Nephron (organoid): ENCODE results near the gene CEACAM21.

Experiments
- H3K27ac Mint-ChIP-seq, 3 experiments: 2 replicates each; pipeline ENCODE4 v1.8.0; 2020; ENCODE audit warnings: mixed read lengths in 3 of 3, mild to moderate bottlenecking in 2 of 3, moderate library complexity in 1 of 3
- H3K27me3 Mint-ChIP-seq: 2 replicates; pipeline ENCODE4 v1.8.0; 2021; ENCODE audit warnings: low read depth, mild to moderate bottlenecking, moderate library complexity, mixed read lengths
- H3K36me3 Mint-ChIP-seq: 2 replicates; pipeline ENCODE4 v1.8.0; 2020; ENCODE audit warnings: low read depth, mixed read lengths
- H3K4me1 Mint-ChIP-seq: 2 replicates; pipeline ENCODE4 v1.8.0; 2020; ENCODE audit warnings: mixed read lengths
- H3K4me3 Mint-ChIP-seq, 3 experiments: 2 replicates each; pipeline ENCODE4 v1.8.0; 2020; ENCODE audit warnings: mild to moderate bottlenecking in 3 of 3, mixed read lengths in 3 of 3, moderate library complexity in 2 of 3
- H3K9me3 Mint-ChIP-seq: 2 replicates; pipeline ENCODE4 v1.8.0; 2020; ENCODE audit warnings: mixed read lengths
- CTCF ChIP-seq, 3 experiments: fragments of 200-600 bp; sonication (generic); IDR thresholded peaks; one replicate each; pipeline ENCODE4 v1.5.0; 2021; ENCODE audit warnings: antibody characterized with exemption in 3 of 3; ENCODE audit not compliant: unreplicated experiment in 3 of 3

Gene CEACAM21

DNA sequence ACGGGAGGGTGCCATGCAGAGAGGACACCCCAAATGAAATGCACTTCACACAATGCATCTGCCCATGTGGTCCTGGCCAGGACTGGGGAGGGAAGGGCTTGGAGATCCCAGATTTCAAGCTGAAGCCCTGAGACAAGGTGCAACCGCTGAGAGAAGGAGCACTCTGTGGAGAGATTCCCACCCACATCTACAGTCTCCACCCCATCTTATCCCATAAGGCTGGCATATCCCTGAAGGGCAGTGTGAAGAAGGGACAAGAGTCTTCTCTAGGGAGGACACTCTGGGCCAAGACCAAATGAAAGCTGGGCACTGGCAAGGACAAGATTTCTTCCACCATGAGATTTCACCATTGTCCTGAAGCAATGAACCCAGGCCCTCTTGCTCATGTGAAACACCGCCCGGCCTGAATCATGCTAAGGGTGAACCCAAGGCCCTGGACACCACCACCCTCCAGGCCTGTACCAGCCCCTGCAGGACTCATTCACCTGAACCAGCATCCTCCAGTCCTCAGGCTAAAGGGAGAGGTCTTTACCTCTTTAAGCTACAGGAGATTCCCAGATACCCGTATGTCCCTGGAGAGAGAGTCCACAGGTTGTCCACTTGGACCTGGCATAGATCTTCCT lies 30.4 kb downstream of the CEACAM21 start:
- Mint-ChIP-seq H3K9me3 (no peaks in the 10 kb centered on the region), H3K27ac (no peak overlapping the region), H3K27me3 (peaks cover 6% of the 10 kb centered on the region), H3K4me1 (no peaks in the 10 kb centered on the region), H3K4me3 (no peak overlapping the region), H3K36me3 (no peaks in the 10 kb centered on the region)
- no peak for TF ChIP-seq CTCF (IDR thresholded peaks at IDR 0.05; ENCODE audit: unreplicated experiment in 3 of 3)

- Mint-ChIP-seq H3K4me1 (no peaks in the 10 kb centered on the region), H3K27ac (no peak overlapping the region), H3K4me3 (no peak overlapping the region), H3K36me3 (no peaks in the 10 kb centered on the region), H3K9me3 (no peaks in the 10 kb centered on the region), H3K27me3 (peaks cover 6% of the 10 kb centered on the region)
- TF ChIP-seq CTCF (IDR thresholded peaks at IDR 0.05; ENCODE audit: unreplicated experiment in 3 of 3): no peak
Observed at GRCh38 chr19:41607668-41608067, 31.7 kb downstream of the CEACAM21 start.

DNA sequence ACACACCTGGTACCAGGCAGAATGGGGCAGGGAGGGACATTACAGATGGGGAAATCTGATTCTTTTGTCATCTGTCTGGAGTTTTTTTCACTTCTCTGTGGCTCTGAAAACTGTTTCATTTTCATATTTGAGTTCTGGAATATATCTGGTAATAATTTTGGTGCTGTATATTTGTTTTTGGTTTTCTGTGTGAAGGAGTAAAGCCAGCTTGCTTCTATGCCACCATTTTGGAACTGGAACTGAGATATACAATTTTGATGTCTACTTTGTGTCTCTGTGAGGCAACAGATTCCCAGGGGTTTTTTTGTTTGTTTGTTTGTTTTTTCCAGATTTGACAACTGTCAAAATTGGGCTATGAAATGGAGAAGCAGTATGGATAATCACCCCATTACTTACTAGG lies 34.8 kb downstream of the CEACAM21 start:
- no peak overlapping the region for H3K4me3 Mint-ChIP-seq

DNA sequence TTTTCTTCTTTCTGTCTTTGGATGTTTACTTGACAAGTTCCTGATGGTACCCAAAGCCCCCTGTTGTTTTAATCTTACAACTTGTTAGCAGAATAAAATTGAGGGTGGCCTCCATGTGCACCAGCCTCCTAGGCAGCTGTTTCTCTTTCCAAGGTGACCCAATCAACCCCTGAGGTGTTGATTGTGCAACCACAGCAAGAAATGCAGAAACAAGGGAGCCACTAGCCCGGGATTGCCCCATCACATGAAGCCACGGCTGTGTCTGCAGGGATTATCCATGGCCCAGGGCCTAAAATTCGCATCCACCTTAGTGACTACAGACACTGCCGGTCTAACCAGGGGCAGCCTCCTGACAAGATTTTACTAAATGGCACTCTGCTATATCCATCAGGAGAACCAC lies 36.5 kb downstream of the CEACAM21 start:
- peaks cover 4% of the 10 kb centered on the region for H3K27me3 Mint-ChIP-seq
- H3K36me3 Mint-ChIP-seq: no peaks in the 10 kb centered on the region
- no peak overlapping the region for H3K27ac Mint-ChIP-seq
- no peak for TF ChIP-seq CTCF (IDR thresholded peaks at IDR 0.05; ENCODE audit: unreplicated experiment in 3 of 3)
- H3K9me3 Mint-ChIP-seq: peaks cover 11% of the 10 kb centered on the region
- H3K4me1 Mint-ChIP-seq: no peaks in the 10 kb centered on the region
- no peak overlapping the region for H3K4me3 Mint-ChIP-seq

More for the DNA sequence above, 34.8 kb downstream of the CEACAM21 start:
- Mint-ChIP-seq H3K4me1 (no peaks in the 10 kb centered on the region), H3K27ac (no peak overlapping the region), H3K36me3 (no peaks in the 10 kb centered on the region), H3K27me3 (peaks cover 3% of the 10 kb centered on the region), H3K9me3 (peaks cover 7% of the 10 kb centered on the region)
- TF ChIP-seq CTCF (IDR thresholded peaks at IDR 0.05; ENCODE audit: unreplicated experiment in 3 of 3): no peak

DNA sequence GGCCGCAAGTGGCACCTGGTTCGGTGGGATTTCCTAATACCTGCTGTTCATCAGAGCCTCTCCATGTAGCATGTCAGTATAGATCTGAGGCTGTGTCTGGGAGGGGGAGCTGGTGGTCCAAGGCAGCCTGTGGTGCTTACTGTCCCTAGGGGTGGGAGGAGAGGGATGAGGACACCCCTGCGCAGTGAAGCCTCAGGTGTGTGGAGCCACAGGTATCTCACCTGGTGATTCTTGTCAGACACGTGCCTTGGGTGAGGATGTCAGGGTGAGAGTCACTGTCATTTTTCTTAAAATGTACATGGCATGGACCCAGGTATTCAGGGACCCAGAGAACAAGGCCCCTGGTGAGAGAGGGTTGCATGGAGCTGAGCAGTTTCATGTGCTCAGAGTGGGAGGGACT lies 39.2 kb downstream of the CEACAM21 start:
- TF ChIP-seq CTCF (IDR thresholded peaks at IDR 0.05; ENCODE audit: unreplicated experiment in 3 of 3): no peak
- H3K36me3 Mint-ChIP-seq: no peaks in the 10 kb centered on the region
- H3K27ac Mint-ChIP-seq: no peak overlapping the region
- H3K27me3 Mint-ChIP-seq: peaks cover 4% of the 10 kb centered on the region
- H3K4me3 Mint-ChIP-seq: no peak overlapping the region
- no peaks in the 10 kb centered on the region for H3K4me1 Mint-ChIP-seq
- peaks cover 16% of the 10 kb centered on the region for H3K9me3 Mint-ChIP-seq
